Thoracic aorta (tissue), 2 donors: ENCODE results near the gene SGPP1. TPM values are rescaled to one million over a fixed set of nuclear protein-coding genes. Genes with fewer than 3 reads are reported as not detected.

Experiments
- ATAC-seq: fragments of 150-250 bp; one replicate; pipeline ENCODE4 v1.8.0; 2017; ENCODE audit warnings: low read depth; ENCODE audit not compliant: insufficient number of reproducible peaks, low FRiP score
- DNase-seq: peaks from one replicate; pipeline ENCODE4 v3.0.0-alpha.2; 2020; ENCODE audit warnings: low spot score
- H3K27ac ChIP-seq, 2 donors: fragments of 200-600 bp; sonication (generic); 1 replicate in 1 of 2; 2 replicates in 1 of 2; pipeline ENCODE4 v1.5.1; 2016; ENCODE audit warnings: mild to moderate bottlenecking in 2 of 2, moderate library complexity in 2 of 2
- H3K27me3 ChIP-seq: fragments of 200-600 bp; sonication (generic); replicated peaks from 2 replicates; pipeline ENCODE4 v1.6.0; 2016; ENCODE audit warnings: mild to moderate bottlenecking; ENCODE audit not compliant: insufficient read depth
- H3K36me3 ChIP-seq: fragments of 200-600 bp; sonication (generic); one replicate; pipeline ENCODE4 v1.5.1; 2016
- H3K4me1 ChIP-seq, 2 donors: fragments of 200-600 bp; sonication (generic); 1 replicate in 1 of 2; 2 replicates in 1 of 2; pipeline versions ENCODE4 v1.5.1 to v1.6.0; 2016; ENCODE audit warnings: low read depth in 2 of 2, mild to moderate bottlenecking in 1 of 2; ENCODE audit not compliant: control insufficient read depth in 1 of 2
- H3K4me3 ChIP-seq: fragments of 200-600 bp; sonication (generic); 2 replicates; pipeline ENCODE4 v1.5.1; 2016; ENCODE audit warnings: mild to moderate bottlenecking
- H3K9me3 ChIP-seq: fragments of 200-600 bp; sonication (generic); 2 replicates; pipeline ENCODE4 v1.5.1; 2016
- total RNA-seq, 2 donors: library from RNA; depleted of rRNA; stranded (reverse); fragments of >200 nt; gene quantifications; one replicate each; pipeline versions ENCODE4 v1.1.0 to v1.2.3, GENCODE V29; 2016
- TF ChIP-seq, protein P1 (sequence below): fragments of 200-600 bp; sonication (generic); IDR thresholded peaks from one replicate; pipeline ENCODE4 v1.5.1; 2019; ENCODE audit warnings: antibody characterized with exemption

The SGPP1 gene
- total RNA-seq, 2 donors from 2014 or later = 24.6 to 28.4 TPM

DNA sequence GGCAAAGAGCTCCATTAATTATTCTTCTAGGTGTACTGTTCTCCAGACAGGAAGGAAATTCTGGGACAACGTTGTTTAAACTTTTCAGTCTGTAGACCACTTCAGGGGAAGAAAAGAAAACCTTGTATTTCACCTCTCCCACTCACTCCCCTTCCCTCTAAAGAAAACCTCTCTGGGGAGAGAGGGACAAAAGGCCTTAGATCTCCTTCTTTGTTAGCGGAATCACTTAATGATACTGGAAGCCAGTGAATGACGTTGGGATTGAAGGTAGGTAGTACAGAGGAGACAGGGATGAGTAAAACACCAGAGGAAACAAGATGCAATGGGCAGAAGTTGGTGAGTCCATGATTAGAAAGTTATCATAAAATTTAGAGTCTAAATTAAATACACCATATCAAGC lies 38.7 kb upstream of the SGPP1 start:
- no peak for ATAC-seq
- H3K4me3 ChIP-seq = no peak overlapping the region
- no peaks in the 10 kb centered on the region for H3K27me3 ChIP-seq
- no peak overlapping the region for H3K27ac ChIP-seq
- TF ChIP-seq, protein P1, sequence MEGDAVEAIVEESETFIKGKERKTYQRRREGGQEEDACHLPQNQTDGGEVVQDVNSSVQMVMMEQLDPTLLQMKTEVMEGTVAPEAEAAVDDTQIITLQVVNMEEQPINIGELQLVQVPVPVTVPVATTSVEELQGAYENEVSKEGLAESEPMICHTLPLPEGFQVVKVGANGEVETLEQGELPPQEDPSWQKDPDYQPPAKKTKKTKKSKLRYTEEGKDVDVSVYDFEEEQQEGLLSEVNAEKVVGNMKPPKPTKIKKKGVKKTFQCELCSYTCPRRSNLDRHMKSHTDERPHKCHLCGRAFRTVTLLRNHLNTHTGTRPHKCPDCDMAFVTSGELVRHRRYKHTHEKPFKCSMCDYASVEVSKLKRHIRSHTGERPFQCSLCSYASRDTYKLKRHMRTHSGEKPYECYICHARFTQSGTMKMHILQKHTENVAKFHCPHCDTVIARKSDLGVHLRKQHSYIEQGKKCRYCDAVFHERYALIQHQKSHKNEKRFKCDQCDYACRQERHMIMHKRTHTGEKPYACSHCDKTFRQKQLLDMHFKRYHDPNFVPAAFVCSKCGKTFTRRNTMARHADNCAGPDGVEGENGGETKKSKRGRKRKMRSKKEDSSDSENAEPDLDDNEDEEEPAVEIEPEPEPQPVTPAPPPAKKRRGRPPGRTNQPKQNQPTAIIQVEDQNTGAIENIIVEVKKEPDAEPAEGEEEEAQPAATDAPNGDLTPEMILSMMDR = no peak
- H3K4me1 ChIP-seq = no peaks in the 10 kb centered on the region
- H3K9me3 ChIP-seq = no peaks in the 10 kb centered on the region
- DNase-seq = no peak
- H3K36me3 ChIP-seq = no peaks in the 10 kb centered on the region

DNA sequence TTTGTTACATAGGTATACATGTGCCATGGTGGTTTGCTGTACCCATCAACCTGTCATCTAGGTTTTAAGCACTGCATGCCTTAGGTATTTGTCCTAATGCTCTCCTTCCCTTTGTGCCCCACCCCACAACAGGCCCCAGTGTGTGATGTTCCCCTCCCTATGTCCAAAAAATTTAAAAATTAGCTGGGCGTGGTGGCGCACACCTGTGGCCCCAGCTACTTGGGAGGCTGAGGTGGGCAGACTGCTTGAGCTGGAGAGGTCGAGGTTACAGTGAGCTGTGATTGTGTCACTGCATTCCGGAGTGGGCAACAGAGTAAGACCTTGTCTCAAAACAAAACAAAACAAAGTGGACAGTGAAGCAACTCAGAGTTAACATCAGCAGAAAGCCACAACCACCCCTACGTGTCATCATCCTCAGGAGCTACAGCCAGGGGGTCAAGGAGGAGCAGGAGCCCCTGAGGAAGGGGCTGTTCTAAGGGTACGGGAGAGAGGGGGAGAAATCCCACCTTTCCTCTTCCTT lies 36.8 kb upstream of the SGPP1 start:
- Histone ChIP-seq H3K27ac (no peak overlapping the region), H3K9me3 (no peaks in the 10 kb centered on the region), H3K27me3 (no peaks in the 10 kb centered on the region), H3K4me1 (no peaks in the 10 kb centered on the region), H3K4me3 (no peak overlapping the region), H3K36me3 (no peaks in the 10 kb centered on the region)
- DNase-seq (no peak), ATAC-seq (no peak)
- TF ChIP-seq, protein P1 = no peak

DNA sequence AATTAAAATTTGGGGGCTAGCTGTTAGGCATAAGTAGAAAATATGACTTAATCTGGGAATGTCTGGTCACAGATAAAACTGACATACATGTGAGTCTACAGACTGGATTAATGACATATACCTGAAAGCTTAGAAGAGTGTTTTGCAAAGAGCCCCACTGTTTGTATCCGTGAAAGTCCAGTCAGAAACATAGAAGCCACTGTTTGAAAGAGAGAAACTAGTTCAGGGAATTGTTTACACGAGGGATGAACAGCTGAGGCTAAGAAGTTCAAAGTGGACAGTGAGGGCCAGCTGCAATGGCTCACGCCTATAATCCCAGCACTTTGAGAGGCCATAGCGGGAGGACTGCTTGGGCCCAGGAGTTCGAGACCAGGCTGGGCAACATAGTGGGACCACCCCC lies 36.2 kb upstream of the SGPP1 start:
- no peak for ATAC-seq
- TF ChIP-seq, protein P1 = no peak

DNA sequence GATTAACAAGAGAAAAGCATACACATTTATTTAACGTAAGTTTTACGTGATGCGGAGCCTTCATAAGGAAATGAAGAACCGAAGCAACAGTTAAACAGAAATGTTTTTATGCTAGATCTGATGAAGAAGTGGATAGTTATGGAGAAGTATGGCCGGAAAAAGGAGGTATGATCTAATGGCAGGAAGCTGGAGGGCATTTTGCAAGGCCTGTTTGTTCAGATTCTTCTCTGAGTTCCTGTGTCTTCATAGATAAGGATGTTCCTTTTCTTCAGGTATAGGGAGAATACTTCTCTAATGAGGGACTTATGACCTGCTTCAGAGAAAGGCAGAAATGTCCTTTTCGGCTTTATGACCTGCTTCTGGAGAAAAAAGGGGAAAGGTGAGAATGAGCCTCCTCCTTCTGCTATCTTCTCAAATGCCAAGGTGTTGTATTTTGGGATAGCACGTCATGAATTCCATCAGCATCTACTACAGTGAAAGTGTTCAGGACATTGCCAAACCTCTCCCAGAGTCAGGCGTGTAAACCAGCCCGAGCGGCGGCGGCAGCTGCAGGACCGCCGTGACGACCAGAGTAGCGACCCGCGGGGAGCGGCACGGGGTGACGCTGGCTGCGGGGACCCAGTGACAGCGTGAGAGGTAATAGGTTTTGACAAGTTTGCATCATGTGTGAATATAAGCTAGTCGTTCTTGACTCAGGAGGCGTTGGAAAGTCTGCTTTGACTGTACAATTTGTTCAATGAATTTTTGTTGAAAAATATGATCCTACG lies 33.7 kb upstream of the SGPP1 start:
- no peak overlapping the region for H3K4me3 ChIP-seq
- TF ChIP-seq, protein P1 = no peak
- no peak for ATAC-seq

More for the DNA sequence above, 36.2 kb upstream of the SGPP1 start:
- Histone ChIP-seq H3K27me3 (no peaks in the 10 kb centered on the region), H3K4me1 (no peaks in the 10 kb centered on the region), H3K27ac (no peak overlapping the region), H3K9me3 (no peaks in the 10 kb centered on the region), H3K4me3 (no peak overlapping the region), H3K36me3 (no peaks in the 10 kb centered on the region)
- DNase-seq = no peak

DNA sequence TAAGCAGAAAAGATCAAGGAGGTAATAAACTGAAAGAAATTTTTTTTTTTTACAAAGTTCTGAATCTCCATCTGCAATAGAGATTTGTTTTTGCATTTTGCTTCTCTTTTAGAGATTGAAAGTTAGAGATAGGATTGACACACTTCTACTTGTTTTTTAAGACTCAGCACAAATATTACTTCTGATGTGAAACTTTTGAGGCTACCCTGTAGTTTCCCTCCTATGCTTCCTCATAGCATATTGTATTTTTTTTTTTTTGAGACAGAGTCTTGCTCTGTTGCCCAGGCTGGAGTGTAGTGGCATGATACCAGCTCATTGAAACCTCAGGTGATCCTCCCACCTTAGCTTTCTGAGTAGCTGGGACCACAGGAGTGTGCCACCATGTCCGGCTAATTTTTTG lies 32.1 kb upstream of the SGPP1 start:
- H3K27me3 ChIP-seq = no peaks in the 10 kb centered on the region
- no peaks in the 10 kb centered on the region for H3K4me1 ChIP-seq
- no peaks in the 10 kb centered on the region for H3K36me3 ChIP-seq
- H3K9me3 ChIP-seq = no peaks in the 10 kb centered on the region
- DNase-seq = no peak
- peak overlapping the region; percentile 45 for H3K4me3 ChIP-seq
- H3K27ac ChIP-seq = no peak overlapping the region
- no peak for ATAC-seq
- TF ChIP-seq, protein P1 = no peak

More for the DNA sequence above, 33.7 kb upstream of the SGPP1 start:
- H3K36me3 ChIP-seq = no peaks in the 10 kb centered on the region
- H3K9me3 ChIP-seq = no peaks in the 10 kb centered on the region
- no peak overlapping the region for H3K27ac ChIP-seq
- no peaks in the 10 kb centered on the region for H3K27me3 ChIP-seq
- H3K4me1 ChIP-seq = no peaks in the 10 kb centered on the region
- no peak for DNase-seq
